GM19372 (cell line): Measurements from ENCODE around the gene RRBP1.
"Not testable (repeated sequence)": the region's sequence is repeated elsewhere in the genome, so short reads cannot be mapped to it uniquely, and the experiment has no call there.

ENCODE experiments used
- ATAC-seq: cut with Tn5 transposase; IDR thresholded peaks from one replicate; pipeline ENCODE4 v1.9.1; 2021; ENCODE audit warnings: mild to moderate bottlenecking, low read depth, moderate library complexity; ENCODE audit not compliant: unreplicated experiment

RRBP1 gene

GRCh38 chr20:17710379-17711266 lies 28.6 kb upstream of the RRBP1 start:
- ATAC-seq: no peak

DNA sequence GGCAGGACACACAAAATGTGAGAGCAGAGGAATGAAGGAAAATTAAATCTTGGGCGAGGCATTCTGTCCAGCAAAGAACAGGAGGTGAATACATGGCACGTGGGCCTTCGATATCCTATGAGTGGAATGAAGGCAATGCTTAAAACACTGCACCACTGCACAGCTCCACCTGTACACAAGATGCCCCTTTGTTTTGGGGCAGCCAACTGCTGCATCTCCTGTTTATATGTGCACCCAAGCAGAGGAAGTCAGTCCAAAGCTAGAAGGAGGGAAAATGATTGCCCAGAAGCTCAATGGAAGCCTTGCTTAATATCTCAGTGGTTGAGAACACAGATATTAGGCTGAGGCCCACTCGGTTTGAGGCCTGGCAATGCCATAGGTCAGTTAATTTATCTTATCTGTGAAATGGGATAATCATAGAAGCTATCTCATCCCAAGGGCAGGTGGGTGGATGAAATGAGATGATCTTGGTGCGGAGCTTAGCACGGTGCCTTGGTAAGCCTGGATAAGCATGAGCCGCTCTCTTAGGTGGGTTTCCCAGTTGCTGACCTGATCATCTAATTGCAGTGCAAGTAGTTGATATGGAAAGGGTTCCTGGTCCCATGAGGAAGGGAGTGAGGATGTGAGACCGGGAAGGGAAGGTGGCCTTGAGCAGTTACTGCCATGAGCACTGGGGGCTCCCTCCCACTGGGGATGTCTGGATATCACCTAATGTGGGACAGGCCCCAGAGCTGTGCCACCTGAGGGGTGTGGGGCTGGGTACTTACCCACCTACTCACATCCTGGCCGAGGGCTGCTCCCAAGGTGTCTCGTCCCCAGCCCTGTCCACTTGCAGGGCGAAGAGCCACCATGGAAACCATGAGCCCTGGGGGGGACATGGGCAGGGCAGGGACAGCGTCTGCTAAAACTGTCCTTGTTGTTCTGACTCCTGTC lies 27.6 kb upstream of the RRBP1 start:
- ATAC-seq: no peak

DNA sequence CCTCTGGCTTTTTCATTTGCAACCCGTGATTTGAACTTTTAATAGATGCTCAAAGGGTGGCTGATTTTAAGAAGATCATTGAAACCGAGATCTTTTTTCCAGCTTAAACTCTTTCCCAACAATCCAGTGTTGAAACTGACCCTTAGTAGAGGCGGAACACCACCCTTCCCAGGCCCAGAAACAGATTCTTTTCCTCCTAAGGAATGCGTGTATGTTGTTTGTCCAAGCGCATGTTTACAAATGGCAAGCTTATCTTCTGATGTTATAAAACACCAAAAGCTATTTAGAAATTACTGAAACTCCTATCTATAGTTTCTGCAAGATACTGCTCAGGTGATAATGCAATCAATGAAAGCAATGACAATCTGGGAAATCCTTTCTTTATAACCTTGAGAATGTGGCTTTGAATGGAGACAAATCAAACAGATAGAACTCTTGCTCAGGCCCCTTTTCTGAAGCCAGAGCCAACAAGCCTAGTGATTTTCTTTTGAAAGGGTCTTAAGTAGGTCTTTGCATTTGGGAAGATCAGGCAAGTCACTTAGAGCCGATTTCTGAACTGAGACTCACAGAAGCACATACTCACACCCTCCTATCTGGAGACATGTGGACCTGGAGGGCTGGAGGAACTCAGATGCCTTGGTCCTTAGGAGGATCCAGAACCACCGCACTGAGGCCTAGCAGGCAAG lies 26.8 kb upstream of the RRBP1 start:
- ATAC-seq: no peak

DNA sequence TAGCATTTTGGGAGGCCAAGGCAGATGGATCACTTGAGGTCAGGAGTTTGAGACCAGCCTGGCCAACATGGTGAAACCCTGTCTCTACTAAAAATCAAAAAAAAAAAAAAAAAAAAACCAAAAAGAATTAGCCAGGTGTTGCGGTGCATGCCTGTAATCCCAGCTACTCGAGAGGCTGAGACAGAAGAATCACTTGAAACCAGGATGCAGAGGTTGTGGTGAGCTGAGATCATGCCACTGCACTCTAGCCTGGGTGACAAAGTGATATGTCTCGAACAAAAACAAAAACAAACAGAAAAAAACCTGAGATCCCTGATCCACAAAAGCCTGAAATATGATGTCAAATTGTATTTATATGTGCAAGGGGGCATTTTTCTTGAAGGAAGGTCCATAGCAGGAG lies 25.9 kb upstream of the RRBP1 start:
- not testable (repeated sequence) for ATAC-seq

DNA sequence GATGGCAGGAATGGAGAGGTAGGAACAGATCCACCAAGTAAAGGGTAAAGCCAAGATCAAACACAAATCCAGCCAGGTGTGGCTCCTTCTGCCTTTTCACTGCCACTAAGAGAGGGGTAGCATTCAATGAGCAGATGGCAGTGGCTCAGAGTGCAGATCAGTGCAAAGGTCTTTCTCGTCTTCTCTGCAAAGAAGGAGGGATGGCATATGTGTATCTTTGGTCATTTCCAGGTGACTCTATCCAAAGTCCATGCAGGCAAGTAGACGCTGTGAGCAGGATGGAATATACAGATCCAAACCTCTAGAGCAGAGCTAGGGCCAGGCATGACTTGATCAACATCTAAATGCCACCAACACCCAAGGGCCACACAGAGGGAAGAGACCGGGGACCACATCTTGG lies 24.6 kb upstream of the RRBP1 start:
- no peak for ATAC-seq

DNA sequence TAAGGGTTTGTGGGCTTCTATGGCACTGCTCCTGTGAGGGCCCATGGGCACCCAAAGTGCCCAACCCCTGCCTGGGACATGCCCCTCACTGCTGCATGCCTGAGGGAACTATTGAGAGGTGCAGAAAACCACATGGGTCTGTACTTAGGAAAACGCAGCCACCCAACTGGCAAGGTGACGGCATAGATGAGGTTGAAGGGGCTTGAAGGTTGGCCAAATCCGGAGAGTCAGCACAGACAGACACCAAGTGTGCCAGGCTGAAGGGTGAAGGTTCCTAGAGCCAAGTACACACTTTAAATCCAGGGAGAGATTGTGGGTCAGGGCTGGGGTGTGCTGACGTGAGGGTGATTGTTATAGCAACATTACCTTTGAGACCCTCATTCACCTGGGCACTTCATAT lies 23.9 kb upstream of the RRBP1 start:
- ATAC-seq: no peak

GRCh38 chr20:17704589-17705317 lies 22.7 kb upstream of the RRBP1 start:
- no peak for ATAC-seq

DNA sequence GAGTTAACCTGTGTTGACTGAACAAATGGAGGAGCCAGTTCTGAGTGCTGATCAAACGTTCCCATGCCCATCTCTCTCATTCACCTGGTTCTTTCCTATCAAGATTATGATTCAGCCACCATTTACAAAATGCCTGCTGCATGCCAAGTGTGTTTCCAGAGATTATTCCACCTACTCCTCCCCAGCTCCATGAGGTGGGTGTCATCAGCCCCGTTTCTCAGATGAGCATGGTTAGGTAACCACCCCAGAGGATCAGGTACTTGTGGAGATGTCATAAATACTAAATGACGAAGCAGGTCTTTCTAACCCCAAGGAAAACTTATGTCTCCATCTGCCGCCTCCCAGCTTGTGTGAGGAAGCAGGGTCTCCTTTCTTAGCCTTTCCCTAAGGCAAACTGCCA lies 19.8 kb upstream of the RRBP1 start:
- ATAC-seq: no peak

DNA sequence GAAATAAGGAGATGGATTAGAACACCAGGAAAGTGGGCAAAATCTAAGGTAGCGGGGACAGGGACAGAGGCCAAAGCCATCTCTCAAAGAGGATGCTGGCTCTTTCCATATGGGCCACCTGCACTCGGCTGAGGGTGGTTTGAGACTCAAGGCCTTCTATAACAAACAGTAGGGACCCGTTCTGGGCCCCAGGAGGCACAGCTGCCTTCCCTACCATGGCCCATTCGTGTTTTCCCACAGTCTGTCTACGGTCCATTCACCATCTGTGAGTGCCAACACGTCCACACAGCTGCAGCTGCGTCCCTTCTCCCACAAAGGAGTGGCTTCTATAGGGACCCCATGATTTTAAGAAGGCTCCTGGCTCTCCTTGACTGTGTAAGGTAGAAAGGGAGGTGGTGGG lies 18.6 kb upstream of the RRBP1 start:
- ATAC-seq: no peak

- ATAC-seq: no peak
Observed at GRCh38 chr20:17699931-17700351, 17.9 kb upstream of the RRBP1 start, which contains the start of gene BANF2. Gene BANF2, plus strand, starts transcription at chr20:17699966. Its CDS starts 25,060 bp downstream, at chr20:17725026.

DNA sequence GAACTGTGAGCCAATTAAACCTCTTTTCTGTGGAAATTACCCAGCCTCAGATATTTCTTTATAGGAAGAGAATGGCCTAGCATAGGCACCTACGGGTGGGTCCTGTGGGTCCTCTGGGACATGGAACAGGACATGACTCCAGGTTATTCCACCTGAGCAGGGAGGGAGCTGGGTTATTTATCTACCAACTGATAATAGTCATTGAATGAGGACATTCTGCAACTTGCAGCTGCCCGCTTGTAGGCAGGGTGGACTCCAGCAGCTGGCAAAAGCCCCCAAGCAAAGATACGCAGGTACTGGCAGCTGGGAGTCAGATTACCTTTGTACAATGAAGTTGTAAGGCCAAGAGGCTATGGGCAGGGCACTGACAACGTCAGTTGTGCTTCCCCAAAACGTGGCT lies 16.3 kb upstream of the RRBP1 start:
- no peak for ATAC-seq

DNA sequence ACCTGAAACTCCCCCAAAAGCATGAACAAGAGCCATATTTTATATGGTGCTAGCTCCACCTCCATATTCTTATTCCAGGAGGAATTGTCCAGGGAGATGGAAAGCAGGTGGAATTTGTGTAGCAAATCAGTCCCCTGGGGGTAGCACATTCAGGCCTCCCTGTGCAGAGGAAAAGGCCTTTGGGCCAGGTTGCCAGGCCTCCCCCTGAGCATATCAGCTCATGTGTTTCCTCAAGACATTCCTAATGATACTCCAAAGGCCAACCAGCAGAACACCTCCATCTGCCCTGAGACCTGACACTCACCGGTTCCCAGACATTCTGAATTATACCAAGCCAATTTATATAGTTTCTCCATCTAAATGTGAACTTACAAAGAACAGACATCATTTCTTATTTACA lies 15.1 kb upstream of the RRBP1 start:
- no peak for ATAC-seq

DNA sequence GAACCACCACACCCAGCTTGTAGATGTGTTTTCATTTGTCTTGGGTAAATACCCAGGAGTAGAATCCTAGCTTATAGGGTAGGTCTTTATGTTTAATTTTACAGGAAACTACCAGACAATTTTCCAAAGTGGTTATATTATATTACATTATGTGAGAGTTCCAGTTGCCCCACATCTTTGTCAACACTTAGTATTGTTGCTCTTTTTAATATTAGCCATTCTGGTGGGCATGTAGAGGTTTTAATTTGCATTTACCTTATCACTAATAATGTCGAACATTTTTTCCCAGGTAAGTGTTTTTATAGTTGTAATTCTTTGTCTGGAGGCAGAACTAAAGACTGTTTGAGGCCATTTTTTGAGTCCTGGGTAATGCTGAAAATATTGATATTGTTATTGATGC lies 14.2 kb upstream of the RRBP1 start:
- no peak for ATAC-seq

DNA sequence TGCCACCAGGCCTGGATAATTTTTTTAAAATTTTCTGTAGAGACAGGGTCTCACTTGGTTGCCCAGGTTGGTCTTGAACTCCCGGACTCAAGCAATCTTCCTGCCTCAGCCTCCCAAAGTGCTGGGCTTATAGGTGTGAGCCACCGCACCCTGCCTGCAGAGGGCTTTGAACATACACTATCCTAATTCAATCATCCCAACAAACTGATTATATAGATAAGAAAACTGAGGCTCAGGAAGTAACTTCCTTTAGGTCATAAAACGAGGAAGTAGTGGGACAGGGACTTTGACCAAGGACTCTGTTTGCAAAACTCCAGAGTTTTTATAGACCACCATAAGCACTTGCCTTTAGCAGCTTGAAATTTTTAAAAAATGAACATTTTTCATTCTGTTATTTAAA lies 12.7 kb upstream of the RRBP1 start:
- ATAC-seq: no peak

DNA sequence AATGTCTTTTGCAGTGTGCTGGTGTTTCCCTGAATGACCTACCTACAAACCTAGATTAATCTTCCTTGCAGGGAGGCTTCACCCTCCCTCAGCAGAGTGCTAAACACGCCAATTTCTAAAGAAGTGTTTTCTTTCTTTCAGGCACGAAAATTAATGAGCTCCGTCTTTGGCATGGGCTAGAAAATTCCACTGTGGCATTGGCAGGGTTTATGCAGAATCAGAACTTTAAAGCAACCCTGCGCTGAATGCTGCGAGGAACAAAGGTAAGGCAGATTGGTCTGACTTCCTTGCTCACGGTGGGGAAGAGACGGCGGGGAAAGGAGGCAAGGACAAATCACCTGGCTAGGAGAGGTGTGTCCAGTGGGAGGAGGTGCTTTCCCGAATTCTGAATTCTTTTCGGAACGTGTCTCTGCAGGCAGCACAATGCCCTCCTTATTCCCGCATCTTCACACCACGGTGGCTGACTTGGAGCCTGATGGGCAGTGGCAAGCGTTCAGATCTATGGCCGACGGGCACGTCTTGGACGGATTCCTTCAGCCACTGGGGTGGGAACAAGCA lies 11.5 kb upstream of the RRBP1 start:
- ATAC-seq: no peak

GRCh38 chr20:17691758-17692157 lies 9.7 kb upstream of the RRBP1 start:
- ATAC-seq: no peak

- ATAC-seq: no peak
Observed at GRCh38 chr20:17690144-17690543, 8.1 kb upstream of the RRBP1 start.

GRCh38 chr20:17688965-17689364 lies 6.9 kb upstream of the RRBP1 start:
- no peak for ATAC-seq

DNA sequence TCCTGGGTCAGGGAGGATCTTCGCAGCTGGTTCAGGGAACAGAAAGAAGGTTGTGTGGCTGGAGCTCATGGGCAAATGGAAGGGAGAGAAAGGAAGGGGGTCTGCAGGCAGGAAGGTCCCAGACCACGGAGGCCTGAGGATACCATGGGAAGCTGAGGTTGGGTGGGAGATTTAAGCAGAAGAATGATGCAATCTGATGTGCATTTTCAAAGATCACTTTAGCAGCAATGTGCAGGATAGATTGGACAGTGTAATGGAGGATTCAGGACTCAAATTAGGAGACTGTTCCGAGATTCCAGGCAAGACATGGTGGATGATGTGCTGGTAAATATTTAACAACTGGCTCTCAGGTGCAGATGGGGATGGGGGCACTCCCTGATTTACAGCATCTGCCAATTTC lies 5.8 kb upstream of the RRBP1 start:
- no peak for ATAC-seq

DNA sequence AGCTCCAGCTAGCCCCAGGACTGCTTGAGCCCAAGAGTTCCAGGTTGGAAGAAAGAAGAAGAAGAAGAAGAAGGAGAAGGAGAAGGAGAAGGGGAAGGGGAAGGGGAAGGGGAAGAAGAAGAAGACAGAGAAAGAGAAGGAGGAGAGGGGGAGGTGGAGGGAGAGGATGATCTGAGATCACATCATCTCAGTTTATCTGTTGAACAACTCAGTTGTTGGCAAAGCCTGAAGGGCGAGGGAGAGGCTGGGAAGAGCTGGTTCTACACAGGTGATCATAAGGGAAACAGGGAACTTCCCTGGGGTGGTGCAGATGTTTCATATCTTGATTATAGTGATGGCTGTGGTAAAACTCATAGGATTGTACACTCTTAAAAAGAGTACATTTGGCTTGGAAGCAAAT lies 3.1 kb upstream of the RRBP1 start:
- ATAC-seq: no peak
